Liver (tissue), 9 donors: ENCODE results near the gene PPP1R13B. TPM values are rescaled to one million over a fixed set of nuclear protein-coding genes. Genes with fewer than 3 reads are reported as not detected.

Experiments used
- DNase-seq: peaks from one replicate; pipeline ENCODE4 v3.0.0-alpha.2; 2017; ENCODE audit warnings: low spot score
- H3K27ac ChIP-seq, 2 donors: one replicate each; pipeline ENCODE4 v1.7.0; 2013; ENCODE audit warnings: inconsistent platforms in 2 of 2, low read length in 2 of 2, control low read depth in 1 of 2, low read depth in 1 of 2, mild to moderate bottlenecking in 1 of 2
- H3K27me3 ChIP-seq, 4 donors: one replicate each; pipeline versions ENCODE4 v1.6.1 to v1.7.0; 2013; ENCODE audit warnings: low read length in 3 of 4, inconsistent platforms in 1 of 4, mild to moderate bottlenecking in 1 of 4, moderate library complexity in 1 of 4; ENCODE audit not compliant: control insufficient read depth in 4 of 4, insufficient read depth in 4 of 4
- H3K36me3 ChIP-seq, 4 donors: one replicate each; pipeline versions ENCODE4 v1.6.1 to v1.7.0; 2013; ENCODE audit warnings: low read length in 3 of 4, mild to moderate bottlenecking in 3 of 4, low read depth in 1 of 4, moderate library complexity in 1 of 4; ENCODE audit not compliant: control insufficient read depth in 4 of 4, insufficient read depth in 3 of 4
- H3K4me1 ChIP-seq, 4 donors: one replicate each; pipeline versions ENCODE4 v1.6.1 to v1.7.0; 2013; ENCODE audit warnings: low read length in 3 of 4, mild to moderate bottlenecking in 3 of 4, moderate library complexity in 1 of 4; ENCODE audit not compliant: control insufficient read depth in 4 of 4, insufficient read depth in 4 of 4
- H3K4me3 ChIP-seq, 3 donors: one replicate each; pipeline versions ENCODE4 v1.6.1 to v1.7.0; 2013; ENCODE audit warnings: low read length in 3 of 3, control low read depth in 1 of 3, low read depth in 1 of 3, mild to moderate bottlenecking in 1 of 3
- H3K9ac ChIP-seq, 2 donors: one replicate each; pipeline ENCODE4 v1.7.0; 2013; ENCODE audit warnings: low read length in 2 of 2, mild to moderate bottlenecking in 2 of 2, moderate library complexity in 2 of 2, control low read depth in 1 of 2, low read depth in 1 of 2
- H3K9me3 ChIP-seq, 4 donors: one replicate each; pipeline versions ENCODE4 v1.6.1 to v1.7.0; 2013; ENCODE audit warnings: low read length in 3 of 4; ENCODE audit not compliant: control insufficient read depth in 4 of 4
- ATF3 ChIP-seq: IDR thresholded peaks from 2 replicates; pipeline ENCODE4 v1.6.1; 2016; ENCODE audit warnings: antibody characterized with exemption
- CTCF ChIP-seq: fragments of 150-350 bp; IDR thresholded peaks from 2 replicates; pipeline ENCODE4 v1.5.1; 2017; ENCODE audit warnings: improper control_type of control experiment, low read depth, low read length; ENCODE audit not compliant: missing input control
- EGR1 ChIP-seq, 2 donors: IDR thresholded peaks; 2 replicates each; pipeline ENCODE4 v1.6.1; 2016 to 2018; ENCODE audit warnings: antibody characterized with exemption in 2 of 2, low read depth in 2 of 2
- FOXA1 ChIP-seq: IDR thresholded peaks from 2 replicates; pipeline ENCODE4 v1.6.1; 2016; ENCODE audit warnings: antibody characterized with exemption
- GABPA ChIP-seq, 2 donors: IDR thresholded peaks in 1 of 2; conservative IDR thresholded peaks in 1 of 2; 2 replicates each; pipeline ENCODE4 v1.6.1; 2016; ENCODE audit warnings: antibody characterized with exemption in 2 of 2, mild to moderate bottlenecking in 1 of 2, moderate library complexity in 1 of 2
- HNF4A ChIP-seq, 2 donors: conservative IDR thresholded peaks; 2 replicates each; pipeline ENCODE4 v1.6.1; 2016; ENCODE audit warnings: antibody characterized with exemption in 2 of 2, mild to moderate bottlenecking in 2 of 2
- HNF4G ChIP-seq: IDR thresholded peaks from 2 replicates; pipeline ENCODE4 v1.6.1; 2016; ENCODE audit warnings: antibody characterized with exemption
- MAX ChIP-seq: IDR thresholded peaks from 2 replicates; pipeline ENCODE4 v1.6.1; 2016; ENCODE audit warnings: antibody characterized with exemption
- NR2F2 ChIP-seq: IDR thresholded peaks from 2 replicates; pipeline ENCODE4 v1.6.1; 2016; ENCODE audit warnings: antibody characterized with exemption
- RAD21 ChIP-seq, 2 donors: IDR thresholded peaks; 2 replicates each; pipeline ENCODE4 v1.6.1; 2016; ENCODE audit warnings: antibody characterized with exemption in 2 of 2, mild to moderate bottlenecking in 2 of 2
- REST ChIP-seq: IDR thresholded peaks from 2 replicates; pipeline ENCODE4 v1.6.1; 2016; ENCODE audit warnings: antibody characterized with exemption, mild to moderate bottlenecking
- RXRA ChIP-seq, 2 donors: IDR thresholded peaks; 2 replicates each; pipeline ENCODE4 v1.6.1; 2017 to 2018; ENCODE audit warnings: antibody characterized with exemption in 2 of 2, mild to moderate bottlenecking in 1 of 2
- SP1 ChIP-seq: IDR thresholded peaks from 2 replicates; pipeline ENCODE4 v1.6.1; 2018; ENCODE audit warnings: antibody characterized with exemption, mild to moderate bottlenecking
- TAF1 ChIP-seq: conservative IDR thresholded peaks from 2 replicates; pipeline ENCODE4 v1.6.1; 2016; ENCODE audit warnings: antibody characterized with exemption, mild to moderate bottlenecking
- YY1 ChIP-seq: IDR thresholded peaks from 2 replicates; pipeline ENCODE4 v1.6.1; 2016; ENCODE audit warnings: antibody characterized with exemption, mild to moderate bottlenecking
- WGBS: extraction: QIAGEN DNeasy Blood & Tissue Kit; methylation state at CpG from one replicate; pipeline ENCODE4 v1.1.7; 2013; 5-methylcytosine and 5-hydroxymethylcytosine counted together
- polyA plus RNA-seq, 2 donors: library from polyadenylated mRNA; stranded (reverse) in 1 of 2; unstranded in 1 of 2; fragments of 200-250 nt in 1 of 2; fragments of >200 nt in 1 of 2; fragmentation: Nextera tagmentation in 1 of 2; extraction: Ambion mirVana in 1 of 2; gene quantifications; one replicate each; pipeline versions ENCODE4 v1.2.1 to v1.2.3, GENCODE V29; 2013 to 2015
- total RNA-seq, 2 donors: library from RNA; depleted of rRNA; stranded (reverse); fragments of >200 nt; gene quantifications; one replicate each; pipeline ENCODE4 v1.2.3, GENCODE V29; 2014
- donor health status: healthy.
- donor health status: healthy.
- donor health status: healthy.
- donor health status: healthy.
- donor health status: healthy.

The PPP1R13B gene
- total and polyA plus RNA-seq, 4 donors = 3.2 to 15.1 (median 5.1) TPM

- TF ChIP-seq RXRA (IDR thresholded peaks at IDR 0.05) = no peak
- no peak for TF ChIP-seq ATF3
- no peak for TF ChIP-seq GABPA (IDR thresholded peaks at IDR 0.05 in 1 of 2, conservative IDR thresholded peaks at IDR 0.05 in 1 of 2)
Observed at GRCh38 chr14:103887170-103887501, 39.8 kb upstream of the PPP1R13B start (continued).

DNA sequence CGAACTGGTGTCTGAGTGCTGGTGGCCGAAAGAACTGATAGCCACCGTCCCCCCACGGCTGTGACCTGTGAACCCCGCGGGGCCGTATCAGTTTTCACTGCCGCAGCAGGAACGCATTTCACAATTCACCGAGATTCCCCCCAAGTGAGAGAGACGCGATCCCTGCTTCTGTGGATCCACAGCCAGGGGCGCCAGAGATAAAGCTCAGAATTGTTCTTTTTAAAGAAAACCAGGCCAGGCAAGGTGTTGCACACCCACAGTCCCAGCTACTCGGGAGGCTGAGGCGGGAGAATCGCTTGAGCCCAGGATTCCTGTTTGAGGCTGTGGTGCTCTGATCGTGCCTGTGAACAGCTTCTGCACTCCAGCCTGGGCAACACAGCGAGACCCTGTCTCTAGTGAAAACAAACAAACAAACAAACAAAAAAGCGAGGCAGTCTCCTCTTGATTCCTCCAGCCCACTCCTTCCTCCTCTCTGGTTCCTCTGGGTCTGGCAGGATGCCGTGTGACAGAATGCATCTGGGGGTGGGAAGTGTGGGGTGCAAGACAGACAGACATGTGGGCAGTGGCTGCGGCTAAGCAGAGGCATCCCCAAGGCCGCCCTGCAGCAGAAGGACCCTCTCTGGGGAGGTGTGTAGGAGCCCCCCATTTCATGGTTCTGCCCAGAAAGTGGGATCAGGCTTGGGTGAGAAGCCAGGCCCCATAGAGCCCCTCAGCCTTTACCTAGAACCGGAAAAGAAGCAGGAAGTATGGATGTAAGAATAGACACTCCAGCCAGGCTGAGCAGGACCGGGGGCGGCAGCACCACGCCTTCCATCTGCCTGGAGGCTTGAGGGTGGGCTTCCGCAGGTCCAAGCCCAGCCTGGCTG lies 39.2 kb upstream of the PPP1R13B start:
- no peaks in the 10 kb centered on the region for H3K9me3 ChIP-seq
- H3K4me3 ChIP-seq = no peak overlapping the region
- H3K9ac ChIP-seq = no peak overlapping the region
- H3K4me1 ChIP-seq = peaks cover 32 to 54% (median 48%) of the 10 kb centered on the region in 4 donors
- 59% methylated on average over 27 of the region's 27 CpGs for WGBS
- no peak for DNase-seq
- peak; percentile 24 for TF ChIP-seq NR2F2
- no peak for TF ChIP-seq TAF1
- peak in 1 of 2 donors; percentile 18 for TF ChIP-seq HNF4A (conservative IDR thresholded peaks at IDR 0.05)
- no peak for TF ChIP-seq MAX
- no peak for TF ChIP-seq FOXA1
- TF ChIP-seq REST = no peak
- peak; percentile 37 for TF ChIP-seq CTCF
- TF ChIP-seq RAD21 (IDR thresholded peaks at IDR 0.05) = peak; percentile 55 to 65
- peak; percentile 35 to 45 for TF ChIP-seq RXRA (IDR thresholded peaks at IDR 0.05)
- no peak for TF ChIP-seq ATF3
- no peak for TF ChIP-seq GABPA (IDR thresholded peaks at IDR 0.05 in 1 of 2, conservative IDR thresholded peaks at IDR 0.05 in 1 of 2)
- TF ChIP-seq YY1 = no peak
- TF ChIP-seq SP1 = peak; percentile 38
- TF ChIP-seq HNF4G = no peak
- TF ChIP-seq EGR1 (IDR thresholded peaks at IDR 0.05; ENCODE audit: low read depth in 2 of 2) = no peak
- no peaks in the 10 kb centered on the region for H3K27me3 ChIP-seq
- H3K36me3 ChIP-seq = no peaks in the 10 kb centered on the region
- no peak overlapping the region for H3K27ac ChIP-seq
